Measurements from ENCODE around the gene PDE6C.

Gene PDE6C

DNA sequence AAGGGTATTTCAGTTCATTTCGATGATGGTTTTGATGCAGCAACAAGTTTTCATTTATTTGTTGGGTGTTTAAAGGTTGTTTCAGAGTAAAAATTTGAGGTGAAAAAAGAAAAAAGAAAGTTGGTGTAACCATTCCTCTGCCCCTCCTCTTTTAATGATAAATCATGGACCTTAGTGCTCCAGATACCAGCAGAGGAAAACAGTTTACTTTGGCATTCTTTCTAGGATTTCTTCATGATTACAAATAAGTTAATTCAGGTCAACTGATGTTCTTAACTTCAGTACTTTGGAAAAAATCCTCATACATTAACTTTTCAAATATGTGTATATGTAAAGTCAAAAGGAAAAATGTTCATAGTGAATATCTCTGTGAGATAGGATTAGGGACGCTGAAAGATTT is 9.3 kb upstream of the PDE6C start:
- 89 to 100% methylated on average over 1 of the region's 2 CpGs for WGBS, 2 experiments (ENCODE audit: insufficient coverage in 2 of 2)
- H3K9me3 ChIP-seq (ENCODE audit: control insufficient read depth, low read length) = peaks cover 4% of the 10 kb centered on the region
- H3K36me3 ChIP-seq (ENCODE audit: control insufficient read depth, insufficient read depth, low read length) = no peaks in the 10 kb centered on the region
- no peak overlapping the region for H3K27ac ChIP-seq (ENCODE audit: low read depth, low read length, severe bottlenecking)
- H3K4me1 ChIP-seq (ENCODE audit: control insufficient read depth, insufficient read depth, low read length, poor library complexity, severe bottlenecking) = no peaks in the 10 kb centered on the region
- no peak overlapping the region for H3K4me3 ChIP-seq (ENCODE audit: extremely low read depth, insufficient read depth, low read length, poor library complexity, severe bottlenecking)

DNA sequence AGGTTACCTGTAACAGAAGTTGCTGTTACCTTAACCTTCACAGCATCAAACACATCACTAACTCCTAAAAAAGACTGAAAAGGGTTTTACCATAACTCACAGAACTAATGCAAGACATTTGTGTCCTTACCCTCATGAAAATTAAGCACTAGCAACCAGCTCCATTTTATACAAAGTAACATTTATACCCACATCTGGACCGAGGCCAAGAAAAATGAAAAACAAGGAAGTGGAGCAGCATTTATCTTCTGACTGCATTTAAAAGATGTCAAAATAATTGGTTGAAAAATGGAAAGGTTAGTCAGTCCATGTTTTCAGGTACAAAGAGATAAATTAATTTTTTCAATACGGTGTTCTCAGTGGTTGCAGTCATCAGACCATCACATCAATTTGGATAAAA is 8.2 kb upstream of the PDE6C start:
- H3K27ac ChIP-seq (ENCODE audit: low read depth, low read length, severe bottlenecking) = no peak overlapping the region
- no peak overlapping the region for H3K4me3 ChIP-seq (ENCODE audit: extremely low read depth, insufficient read depth, low read length, poor library complexity, severe bottlenecking)
- H3K9me3 ChIP-seq (ENCODE audit: control insufficient read depth, low read length) = peaks cover 4% of the 10 kb centered on the region
- H3K36me3 ChIP-seq (ENCODE audit: control insufficient read depth, insufficient read depth, low read length) = no peaks in the 10 kb centered on the region
- no peaks in the 10 kb centered on the region for H3K4me1 ChIP-seq (ENCODE audit: control insufficient read depth, insufficient read depth, low read length, poor library complexity, severe bottlenecking)
- no CpG with 5 or more reads among the region's 2 CpGs for WGBS, 2 experiments (ENCODE audit: insufficient coverage in 2 of 2)

DNA sequence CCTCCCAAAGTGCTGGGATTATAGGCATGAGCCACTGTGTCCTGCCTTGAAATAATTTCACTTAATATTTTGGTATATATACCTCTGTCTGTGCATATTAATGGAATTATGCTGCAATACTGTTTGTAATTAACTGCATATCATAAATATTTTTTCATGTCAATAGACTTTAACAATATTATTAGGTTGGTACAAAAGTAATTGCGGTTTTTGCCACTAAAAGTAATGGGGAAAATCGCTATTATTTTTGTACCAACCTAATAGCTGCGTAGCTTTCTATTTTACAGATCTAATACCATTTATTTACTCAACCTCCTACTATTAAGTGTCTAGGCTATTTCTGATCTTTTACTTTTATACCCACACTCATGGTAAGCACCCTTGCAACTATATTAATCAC is 3.9 kb upstream of the PDE6C start:
- H3K4me3 ChIP-seq (ENCODE audit: extremely low read depth, insufficient read depth, low read length, poor library complexity, severe bottlenecking) = no peak overlapping the region
- no peaks in the 10 kb centered on the region for H3K4me1 ChIP-seq (ENCODE audit: control insufficient read depth, insufficient read depth, low read length, poor library complexity, severe bottlenecking)
- 82% methylated on average over 2 of the region's 3 CpGs; no CpG with 5 or more reads in 1 of the 2 experiments for WGBS, 2 experiments (ENCODE audit: insufficient coverage in 2 of 2)
- H3K27ac ChIP-seq (ENCODE audit: low read depth, low read length, severe bottlenecking) = no peak overlapping the region
- H3K9me3 ChIP-seq (ENCODE audit: control insufficient read depth, low read length) = peaks cover 4% of the 10 kb centered on the region
- H3K36me3 ChIP-seq (ENCODE audit: control insufficient read depth, insufficient read depth, low read length) = no peaks in the 10 kb centered on the region

DNA sequence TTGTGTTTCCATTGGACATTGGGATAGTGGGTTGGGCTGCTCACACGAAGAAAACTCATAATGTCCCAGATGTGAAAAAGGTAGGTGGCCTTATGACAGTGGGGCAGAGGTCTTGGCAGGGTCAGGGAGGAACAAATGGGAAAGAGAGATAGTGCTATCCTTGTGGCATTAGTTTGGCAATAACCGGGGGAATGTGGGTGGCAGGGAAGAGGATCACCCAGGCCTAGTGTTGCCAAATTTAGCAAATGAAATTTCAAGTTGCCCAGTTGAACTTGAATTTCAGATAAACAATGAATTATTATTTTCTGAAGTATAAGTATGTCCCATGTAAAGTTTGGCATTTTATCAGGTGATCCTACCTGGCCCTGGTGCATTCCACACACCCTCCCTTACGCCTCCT is 789 bp downstream of the PDE6C start:
- Histone ChIP-seq H3K36me3 (ENCODE audit: control insufficient read depth, insufficient read depth, low read length) (no peaks in the 10 kb centered on the region), H3K4me1 (ENCODE audit: control insufficient read depth, insufficient read depth, low read length, poor library complexity, severe bottlenecking) (no peaks in the 10 kb centered on the region), H3K27ac (ENCODE audit: low read depth, low read length, severe bottlenecking) (no peak overlapping the region), H3K4me3 (ENCODE audit: extremely low read depth, insufficient read depth, low read length, poor library complexity, severe bottlenecking) (no peak overlapping the region), H3K9me3 (ENCODE audit: control insufficient read depth, low read length) (no peaks in the 10 kb centered on the region)
- 89 to 90% methylated on average over 3 of the region's 3 CpGs for WGBS, 2 experiments (ENCODE audit: insufficient coverage in 2 of 2)

DNA sequence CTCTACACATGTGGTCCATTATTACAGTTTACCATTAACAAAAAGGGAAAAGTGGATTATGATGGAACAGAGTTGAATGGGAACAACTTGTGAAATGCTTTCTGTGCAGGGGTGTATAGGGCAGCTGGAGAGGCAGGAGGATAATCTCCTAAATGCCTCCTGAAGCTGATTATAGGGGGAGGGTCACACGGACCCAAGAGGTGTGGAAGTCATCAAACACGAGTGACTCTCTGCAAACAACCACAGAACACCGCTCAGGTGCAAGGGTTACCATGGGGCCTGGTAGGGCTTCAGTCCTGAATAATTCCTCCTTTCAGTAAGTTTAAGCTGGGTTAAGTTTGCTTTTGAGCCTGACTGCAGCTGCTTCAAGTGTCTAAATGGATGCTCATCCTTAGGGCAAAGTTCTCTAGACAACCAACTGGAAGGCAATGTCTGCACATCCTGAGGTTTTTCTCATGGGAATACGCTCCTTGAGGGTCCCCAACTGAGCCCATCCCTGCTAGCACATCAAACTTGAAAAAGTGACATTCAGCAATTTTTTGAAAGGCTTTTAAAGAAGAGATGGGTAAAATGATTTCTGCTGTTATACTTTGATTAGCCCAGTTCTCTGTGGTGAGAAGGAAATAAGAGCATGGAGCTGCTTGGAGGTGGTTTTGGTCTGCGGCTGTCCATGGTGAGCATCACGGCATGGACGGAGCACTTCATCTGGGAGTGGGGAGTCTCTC is 1.9 kb downstream of the PDE6C start:
- Histone ChIP-seq H3K4me3 (ENCODE audit: extremely low read depth, insufficient read depth, low read length, poor library complexity, severe bottlenecking) (no peak overlapping the region), H3K27ac (ENCODE audit: low read depth, low read length, severe bottlenecking) (no peak overlapping the region), H3K9me3 (ENCODE audit: control insufficient read depth, low read length) (no peaks in the 10 kb centered on the region), H3K36me3 (ENCODE audit: control insufficient read depth, insufficient read depth, low read length) (no peaks in the 10 kb centered on the region), H3K4me1 (ENCODE audit: control insufficient read depth, insufficient read depth, low read length, poor library complexity, severe bottlenecking) (no peaks in the 10 kb centered on the region)
- WGBS, 2 experiments (ENCODE audit: insufficient coverage in 2 of 2) = 90 to 94% methylated on average over 5 to 7 of the region's 7 CpGs

DNA sequence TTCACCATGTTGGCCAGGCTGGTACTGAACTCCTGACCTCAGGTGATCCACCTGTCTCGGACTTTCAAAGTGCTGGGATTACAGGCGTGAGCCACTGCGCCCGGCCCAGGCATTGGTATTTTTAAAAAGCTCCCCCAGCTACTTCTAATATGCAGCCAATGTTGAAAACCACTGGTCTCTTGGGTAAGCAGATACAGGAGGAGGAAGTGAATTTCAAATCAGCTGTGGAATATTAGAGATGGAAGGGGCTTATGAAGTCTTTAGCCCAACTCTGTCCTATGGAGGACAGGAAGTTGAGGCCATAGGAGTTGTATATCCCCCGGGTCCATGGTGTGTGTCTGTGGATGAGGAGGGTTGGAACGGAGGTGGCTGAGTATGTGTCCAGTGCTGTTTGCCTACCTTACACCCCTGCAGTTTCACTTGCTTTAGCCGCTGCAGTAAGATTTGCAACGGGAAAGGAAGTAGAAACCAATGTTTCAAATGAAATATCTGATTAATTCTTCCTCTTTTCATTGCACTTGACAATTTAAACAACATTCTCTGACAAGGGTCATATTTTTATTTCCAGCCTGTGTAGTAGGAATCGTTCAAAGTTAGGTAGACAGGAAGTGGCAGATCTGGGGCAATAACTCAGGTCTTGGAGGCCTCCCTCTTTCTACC is 3.4 kb downstream of the PDE6C start:
- no peaks in the 10 kb centered on the region for H3K36me3 ChIP-seq (ENCODE audit: control insufficient read depth, insufficient read depth, low read length)
- no peaks in the 10 kb centered on the region for H3K9me3 ChIP-seq (ENCODE audit: control insufficient read depth, low read length)
- no peak overlapping the region for H3K27ac ChIP-seq (ENCODE audit: low read depth, low read length, severe bottlenecking)
- WGBS, 2 experiments (ENCODE audit: insufficient coverage in 2 of 2) = 89% methylated on average over 8 of the region's 9 CpGs; no CpG with 5 or more reads in 1 of the 2 experiments
- no peaks in the 10 kb centered on the region for H3K4me1 ChIP-seq (ENCODE audit: control insufficient read depth, insufficient read depth, low read length, poor library complexity, severe bottlenecking)
- no peak overlapping the region for H3K4me3 ChIP-seq (ENCODE audit: extremely low read depth, insufficient read depth, low read length, poor library complexity, severe bottlenecking)

DNA sequence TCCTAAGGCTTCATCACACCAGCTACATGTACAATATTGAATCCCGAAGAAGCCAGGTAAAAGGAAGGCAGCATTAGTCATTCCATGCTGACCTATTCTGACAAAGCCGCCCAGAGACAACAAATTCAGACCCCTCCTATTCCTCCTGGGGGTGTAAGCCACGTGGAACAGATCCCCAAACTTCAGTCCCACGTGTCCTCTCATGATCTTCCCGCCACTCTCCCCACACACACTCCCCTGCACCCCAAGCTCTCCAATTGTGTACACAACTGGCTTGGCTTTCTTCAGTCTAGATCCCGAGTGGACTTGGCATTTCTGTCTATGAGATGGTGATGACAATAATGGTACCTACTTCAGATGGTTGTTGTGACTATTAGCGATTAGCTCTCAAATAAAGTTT is 8.6 kb downstream of the PDE6C start:
- WGBS, 2 experiments (ENCODE audit: insufficient coverage in 2 of 2) = 84 to 85% methylated on average over 4 to 6 of the region's 7 CpGs
- Histone ChIP-seq H3K4me1 (ENCODE audit: control insufficient read depth, insufficient read depth, low read length, poor library complexity, severe bottlenecking) (no peaks in the 10 kb centered on the region), H3K4me3 (ENCODE audit: extremely low read depth, insufficient read depth, low read length, poor library complexity, severe bottlenecking) (no peak overlapping the region), H3K36me3 (ENCODE audit: control insufficient read depth, insufficient read depth, low read length) (no peaks in the 10 kb centered on the region), H3K9me3 (ENCODE audit: control insufficient read depth, low read length) (no peaks in the 10 kb centered on the region), H3K27ac (ENCODE audit: low read depth, low read length, severe bottlenecking) (no peak overlapping the region)

DNA sequence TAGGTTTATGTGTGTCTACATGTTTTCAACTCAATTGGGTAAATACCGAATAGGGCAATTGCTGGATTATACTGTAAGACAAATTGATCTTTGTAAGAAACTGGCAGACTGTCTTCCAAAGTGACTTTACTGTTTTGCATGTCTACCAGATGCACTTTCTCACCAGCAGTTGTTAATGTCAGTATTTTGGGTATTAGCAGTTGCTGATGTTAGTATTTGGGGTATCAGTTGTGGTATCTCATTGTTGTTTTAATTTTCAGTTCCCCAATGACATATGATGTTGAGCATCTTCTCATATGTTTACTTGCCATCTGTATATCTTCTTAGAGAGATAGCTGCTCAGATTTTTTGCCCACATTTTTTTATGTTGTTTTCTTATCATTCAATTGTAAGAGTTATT is 10.6 kb downstream of the PDE6C start:
- Histone ChIP-seq H3K27ac (ENCODE audit: low read depth, low read length, severe bottlenecking) (no peak overlapping the region), H3K36me3 (ENCODE audit: control insufficient read depth, insufficient read depth, low read length) (no peaks in the 10 kb centered on the region), H3K4me3 (ENCODE audit: extremely low read depth, insufficient read depth, low read length, poor library complexity, severe bottlenecking) (no peak overlapping the region), H3K9me3 (ENCODE audit: control insufficient read depth, low read length) (no peaks in the 10 kb centered on the region), H3K4me1 (ENCODE audit: control insufficient read depth, insufficient read depth, low read length, poor library complexity, severe bottlenecking) (no peaks in the 10 kb centered on the region)
- WGBS, 2 experiments (ENCODE audit: insufficient coverage in 2 of 2) = 83 to 88% methylated on average over 1 of the region's 1 CpG

DNA sequence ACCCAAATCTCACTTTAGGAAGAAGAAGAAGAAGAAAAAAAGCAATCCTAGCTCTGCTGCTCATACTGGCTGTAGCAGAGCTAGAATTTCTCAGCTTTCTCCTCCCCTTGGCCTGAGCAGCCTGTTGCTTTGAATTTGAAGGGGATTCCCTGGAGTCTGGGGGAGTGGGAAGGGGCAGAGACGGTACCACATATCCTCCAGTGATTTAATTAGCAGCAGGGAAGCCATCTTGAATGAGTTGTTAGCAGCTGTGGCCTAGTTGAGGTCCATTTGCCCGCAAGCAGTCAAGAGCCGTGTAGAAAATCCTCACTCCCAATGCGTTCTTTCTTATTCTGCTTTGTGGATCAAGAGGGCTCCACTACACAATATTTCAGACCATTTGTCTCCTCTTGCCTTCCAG is 16.5 kb downstream of the PDE6C start:
- 91 to 95% methylated on average over 3 of the region's 4 CpGs for WGBS, 2 experiments (ENCODE audit: insufficient coverage in 2 of 2)
- Histone ChIP-seq H3K9me3 (ENCODE audit: control insufficient read depth, low read length) (no peaks in the 10 kb centered on the region), H3K4me3 (ENCODE audit: extremely low read depth, insufficient read depth, low read length, poor library complexity, severe bottlenecking) (no peak overlapping the region), H3K27ac (ENCODE audit: low read depth, low read length, severe bottlenecking) (no peak overlapping the region), H3K36me3 (ENCODE audit: control insufficient read depth, insufficient read depth, low read length) (no peaks in the 10 kb centered on the region), H3K4me1 (ENCODE audit: control insufficient read depth, insufficient read depth, low read length, poor library complexity, severe bottlenecking) (no peaks in the 10 kb centered on the region)

DNA sequence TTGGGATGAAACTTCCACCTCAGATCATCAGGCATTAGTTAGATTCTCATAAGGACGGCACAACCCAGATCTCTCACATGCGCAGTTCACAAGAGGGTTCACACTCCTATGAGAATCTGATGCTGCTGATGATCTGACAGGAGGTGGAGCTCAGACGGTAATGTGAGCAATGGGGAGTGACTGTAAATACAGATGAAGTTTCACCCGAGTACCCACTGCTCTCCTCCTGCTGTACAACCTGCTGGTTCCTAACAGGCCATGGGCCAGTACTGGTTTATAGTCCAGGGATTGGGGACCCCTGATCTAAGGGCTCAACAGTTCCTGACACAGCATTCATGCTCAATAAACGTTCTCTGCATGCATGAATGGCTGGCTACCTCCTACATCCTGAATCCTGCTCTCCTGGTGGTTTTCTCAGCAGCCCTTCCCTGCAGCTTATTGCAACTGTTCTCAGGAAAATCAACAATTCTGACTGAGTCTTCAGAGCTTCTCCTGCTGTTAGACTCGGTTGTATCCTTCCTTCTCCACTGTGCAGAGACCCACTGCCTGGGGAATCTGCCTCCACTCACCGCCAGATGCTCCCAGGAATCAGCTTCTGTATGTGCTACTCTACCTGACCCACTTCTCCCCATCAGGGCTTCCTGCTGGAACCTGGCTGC is 17.4 kb downstream of the PDE6C start:
- Histone ChIP-seq H3K9me3 (ENCODE audit: control insufficient read depth, low read length) (no peaks in the 10 kb centered on the region), H3K4me1 (ENCODE audit: control insufficient read depth, insufficient read depth, low read length, poor library complexity, severe bottlenecking) (no peaks in the 10 kb centered on the region), H3K4me3 (ENCODE audit: extremely low read depth, insufficient read depth, low read length, poor library complexity, severe bottlenecking) (no peak overlapping the region), H3K36me3 (ENCODE audit: control insufficient read depth, insufficient read depth, low read length) (no peaks in the 10 kb centered on the region), H3K27ac (ENCODE audit: low read depth, low read length, severe bottlenecking) (no peak overlapping the region)
- WGBS, 2 experiments (ENCODE audit: insufficient coverage in 2 of 2) = 33 to 64% methylated on average over 2 to 7 of the region's 7 CpGs
